ENCODE results near the gene IL34.

Gene IL34

DNA sequence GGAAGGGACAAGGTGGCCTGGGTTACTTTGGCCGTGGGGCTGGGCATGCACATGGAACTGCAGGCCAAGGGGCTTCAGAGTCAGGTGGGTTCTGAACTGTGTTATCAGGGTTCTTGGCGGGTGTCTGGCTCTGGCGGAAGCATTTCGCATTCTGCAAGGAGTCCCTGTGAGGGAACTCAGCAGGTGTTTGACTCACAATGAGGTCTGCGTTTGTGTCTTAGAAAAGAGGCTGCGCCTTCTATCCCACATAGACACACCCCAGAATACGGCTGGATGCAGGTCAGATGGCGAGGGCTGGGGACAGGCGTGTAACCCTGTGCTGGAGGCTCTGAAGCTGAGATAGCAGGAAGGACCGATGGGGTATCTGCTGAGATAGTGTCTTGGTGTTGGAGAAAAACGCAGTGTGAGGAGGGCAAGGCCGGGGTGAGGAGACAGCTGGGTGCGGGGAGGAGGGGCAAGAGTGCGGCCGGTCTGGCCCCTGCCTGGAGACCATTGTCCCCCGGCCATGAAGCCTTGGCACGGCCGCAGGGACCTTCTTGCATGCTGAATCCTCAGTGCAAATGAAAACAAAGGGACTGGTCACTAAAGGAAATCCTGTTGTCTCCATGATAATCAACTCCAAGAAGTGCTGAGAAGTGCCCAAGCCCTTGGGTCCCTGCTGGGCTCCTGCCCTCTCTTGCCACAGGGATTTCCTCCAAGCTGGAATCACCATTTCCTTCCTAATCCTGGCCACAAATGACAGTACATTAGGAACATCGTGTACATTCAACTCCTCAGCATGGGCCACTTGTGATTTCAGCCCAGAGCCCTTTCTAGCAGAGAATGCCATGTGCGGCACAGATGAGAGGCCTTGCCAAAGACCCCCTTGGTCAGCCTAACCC lies 62.2 kb downstream of the IL34 start:
- H3K4me3 Mint-ChIP-seq: peak overlapping the region in 2 of 3 experiments; percentile 16 to 27
- TF ChIP-seq, protein P1, sequence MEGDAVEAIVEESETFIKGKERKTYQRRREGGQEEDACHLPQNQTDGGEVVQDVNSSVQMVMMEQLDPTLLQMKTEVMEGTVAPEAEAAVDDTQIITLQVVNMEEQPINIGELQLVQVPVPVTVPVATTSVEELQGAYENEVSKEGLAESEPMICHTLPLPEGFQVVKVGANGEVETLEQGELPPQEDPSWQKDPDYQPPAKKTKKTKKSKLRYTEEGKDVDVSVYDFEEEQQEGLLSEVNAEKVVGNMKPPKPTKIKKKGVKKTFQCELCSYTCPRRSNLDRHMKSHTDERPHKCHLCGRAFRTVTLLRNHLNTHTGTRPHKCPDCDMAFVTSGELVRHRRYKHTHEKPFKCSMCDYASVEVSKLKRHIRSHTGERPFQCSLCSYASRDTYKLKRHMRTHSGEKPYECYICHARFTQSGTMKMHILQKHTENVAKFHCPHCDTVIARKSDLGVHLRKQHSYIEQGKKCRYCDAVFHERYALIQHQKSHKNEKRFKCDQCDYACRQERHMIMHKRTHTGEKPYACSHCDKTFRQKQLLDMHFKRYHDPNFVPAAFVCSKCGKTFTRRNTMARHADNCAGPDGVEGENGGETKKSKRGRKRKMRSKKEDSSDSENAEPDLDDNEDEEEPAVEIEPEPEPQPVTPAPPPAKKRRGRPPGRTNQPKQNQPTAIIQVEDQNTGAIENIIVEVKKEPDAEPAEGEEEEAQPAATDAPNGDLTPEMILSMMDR (IDR thresholded peaks at IDR 0.05; ENCODE audit: unreplicated experiment in 3 of 3): no peak
- no peaks in the 10 kb centered on the region for H3K9me3 Mint-ChIP-seq
- peak overlapping the region; percentile 85 to 97 (median 89) for H3K27ac Mint-ChIP-seq
- H3K27me3 Mint-ChIP-seq (ENCODE audit: low read depth): no peaks in the 10 kb centered on the region
- peaks cover 85% of the 10 kb centered on the region for H3K4me1 Mint-ChIP-seq
- peaks cover 4% of the 10 kb centered on the region for H3K36me3 Mint-ChIP-seq (ENCODE audit: low read depth)

DNA sequence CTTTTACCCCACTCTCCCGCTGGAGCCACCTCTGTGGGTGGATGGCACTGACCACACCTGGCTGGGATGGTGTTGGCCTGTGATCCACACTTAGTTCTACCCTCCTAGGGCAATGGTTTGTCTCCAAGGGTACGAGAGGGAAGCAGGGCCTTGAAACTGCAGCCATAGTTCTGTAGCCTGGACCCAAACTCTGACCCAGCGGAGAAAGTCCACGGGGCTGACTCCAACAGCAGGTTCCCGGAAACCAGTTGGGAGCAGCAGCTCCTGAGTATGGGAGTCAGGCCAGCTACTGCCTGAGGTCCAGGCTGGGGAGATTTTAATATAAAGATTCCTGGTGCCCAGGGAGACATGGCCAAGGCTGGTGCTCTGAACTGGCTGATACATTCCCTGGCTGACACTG lies 63.1 kb downstream of the IL34 start:
- peaks cover 85% of the 10 kb centered on the region for H3K4me1 Mint-ChIP-seq
- H3K36me3 Mint-ChIP-seq (ENCODE audit: low read depth): peaks cover 4% of the 10 kb centered on the region
- TF ChIP-seq, protein P1 (IDR thresholded peaks at IDR 0.05; ENCODE audit: unreplicated experiment in 3 of 3): no peak
- H3K27ac Mint-ChIP-seq: peak overlapping the region in 2 of 3 experiments; percentile 89 to 97
- H3K27me3 Mint-ChIP-seq (ENCODE audit: low read depth): no peaks in the 10 kb centered on the region
- H3K9me3 Mint-ChIP-seq: no peaks in the 10 kb centered on the region
- no peak overlapping the region for H3K4me3 Mint-ChIP-seq

DNA sequence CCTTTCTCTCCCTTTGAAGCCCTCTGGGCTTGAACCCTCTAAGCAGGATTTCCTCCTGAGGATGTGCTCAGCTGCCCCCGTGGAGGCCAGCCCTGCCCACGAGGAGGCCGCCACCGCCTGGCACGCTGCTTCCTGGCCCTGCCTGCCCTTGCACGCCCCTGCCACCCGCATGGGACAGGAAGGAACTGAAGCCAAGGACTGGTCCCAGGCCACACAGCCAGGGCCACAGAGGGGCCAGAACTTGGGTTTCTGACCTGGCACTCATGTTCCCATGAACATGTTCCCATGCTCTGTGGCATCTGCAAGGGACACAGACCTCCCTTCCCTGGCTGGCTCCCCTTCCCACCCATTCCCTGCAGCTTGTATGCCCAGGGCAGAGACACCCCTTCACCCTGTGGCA lies 63.6 kb downstream of the IL34 start:
- Mint-ChIP-seq H3K36me3 (ENCODE audit: low read depth) (peaks cover 4% of the 10 kb centered on the region), H3K27me3 (ENCODE audit: low read depth) (no peaks in the 10 kb centered on the region)

More for the DNA sequence above, 63.6 kb downstream of the IL34 start:
- Mint-ChIP-seq H3K4me3 (no peak overlapping the region), H3K27ac (peak overlapping the region in 2 of 3 experiments; percentile 88 to 100), H3K9me3 (no peaks in the 10 kb centered on the region), H3K4me1 (peaks cover 85% of the 10 kb centered on the region)
- TF ChIP-seq, protein P1 (IDR thresholded peaks at IDR 0.05; ENCODE audit: unreplicated experiment in 3 of 3): no peak
